Hematopoietic multipotent progenitor cell treated with erythropoietin and hydrocortisone succinate and interleukin-3 and kit ligand, for 15 days (in vitro differentiated cells): ENCODE measurements around the gene NCAM1.
"Not testable (repeated sequence)": the region's sequence is repeated elsewhere in the genome, so short reads cannot be mapped to it uniquely, and the experiment has no call there.

Source experiments
- DNase-seq: peaks from one replicate; pipeline ENCODE4 v3.0.0-alpha.2; 2015; ENCODE audit warnings: low spot score

NCAM1 gene

DNA sequence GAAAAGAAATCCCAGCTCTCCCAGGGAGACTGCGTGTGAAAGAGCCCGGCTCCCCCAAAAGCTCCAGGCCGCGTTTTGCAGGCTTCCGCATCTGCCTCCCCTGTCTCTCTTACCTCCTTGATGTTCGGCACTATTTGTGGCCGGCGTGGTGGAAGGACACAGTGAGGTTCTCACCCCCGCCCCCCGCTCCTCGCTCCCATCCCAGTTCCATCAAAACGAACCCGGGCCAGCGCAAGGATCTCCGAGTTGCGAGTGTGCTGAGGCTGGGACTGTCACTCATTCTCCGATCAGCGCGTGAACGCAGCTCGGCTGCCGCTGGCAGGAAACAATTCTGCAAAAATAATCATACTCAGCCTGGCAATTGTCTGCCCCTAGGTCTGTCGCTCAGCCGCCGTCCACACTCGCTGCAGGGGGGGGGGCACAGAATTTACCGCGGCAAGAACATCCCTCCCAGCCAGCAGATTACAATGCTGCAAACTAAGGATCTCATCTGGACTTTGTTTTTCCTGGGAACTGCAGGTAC is at the start of gene NCAM1:
TSS of gene NCAM1 (plus strand) at position 275 of the 523 bp plus-strand sequence.
- DNase-seq = no peak

DNA sequence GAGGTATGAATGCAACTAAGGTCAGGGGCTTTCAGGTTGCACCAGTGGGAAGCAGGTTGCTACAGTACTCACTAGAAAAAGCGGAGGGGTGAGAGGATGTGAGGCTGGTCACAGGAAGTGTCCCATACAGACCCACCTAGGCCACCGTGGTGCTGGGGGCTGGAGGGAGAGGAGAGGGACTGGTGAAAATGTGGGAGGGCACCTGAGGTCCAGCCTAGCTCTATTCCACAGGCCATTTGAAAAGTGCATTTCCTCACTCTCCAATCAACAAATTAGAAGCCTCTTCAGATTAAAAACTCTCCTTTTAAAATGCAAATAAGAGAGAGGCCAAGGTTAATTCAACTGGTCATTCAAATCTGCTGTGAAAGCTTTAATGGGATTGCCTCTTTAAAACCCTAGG is 38.6 kb upstream of the NCAM1 start:
- no peak for DNase-seq

DNA sequence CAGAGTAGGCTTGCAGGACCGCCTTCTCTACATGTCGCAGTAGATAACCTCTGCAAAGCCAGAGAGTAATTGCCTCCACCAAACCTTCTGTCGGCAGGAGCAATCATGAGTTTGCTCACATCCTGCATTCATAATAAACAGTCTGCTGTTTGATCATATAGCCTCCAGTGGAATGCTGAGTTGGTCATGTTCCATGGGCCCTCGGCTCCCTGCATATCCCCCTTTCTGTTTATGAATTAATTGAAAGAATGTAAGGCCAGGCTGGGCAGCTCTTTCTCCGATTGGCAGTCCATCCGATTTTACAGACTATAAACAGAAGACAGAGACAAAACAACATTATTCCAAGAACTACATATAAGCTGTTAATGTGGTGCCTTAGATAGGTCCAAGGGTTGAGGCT is 36.4 kb upstream of the NCAM1 start:
- not testable (repeated sequence) for DNase-seq

DNA sequence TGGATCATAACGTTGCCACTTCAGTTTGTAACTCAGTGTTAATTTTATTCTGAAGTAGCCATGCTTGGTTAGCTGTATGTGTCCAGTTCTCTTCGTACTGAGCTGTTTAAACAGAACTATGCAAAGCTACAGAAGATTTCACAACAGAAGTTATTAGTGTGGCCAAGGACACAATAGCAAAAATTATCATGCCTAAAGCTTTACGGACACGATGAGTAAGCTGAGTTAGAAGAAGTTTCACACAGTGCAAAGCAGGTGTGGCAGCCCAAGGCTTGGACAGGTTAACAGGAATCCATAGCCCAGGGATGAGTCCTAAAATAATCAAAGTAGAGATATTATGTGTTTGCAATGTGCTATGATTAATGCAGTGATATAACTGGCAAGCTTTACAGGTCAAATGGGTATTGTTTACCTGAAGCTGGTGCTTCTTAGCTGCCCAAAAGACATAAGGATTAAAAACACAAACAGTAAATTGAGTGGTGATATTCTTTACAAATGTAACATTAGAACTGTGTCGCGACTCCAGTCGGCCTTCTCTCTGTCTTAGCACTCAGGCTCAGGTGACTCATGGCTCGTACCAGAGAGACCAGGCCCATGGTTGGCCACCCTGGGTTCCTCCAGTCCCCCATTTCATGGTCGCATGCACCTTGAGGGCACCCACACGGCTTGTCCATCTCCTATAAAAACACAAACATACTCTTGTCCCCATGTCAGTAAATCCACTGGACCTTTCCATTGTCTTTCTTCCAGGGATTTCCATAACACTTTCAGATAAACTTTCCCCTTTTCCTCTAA is 35.5 kb upstream of the NCAM1 start:
- no peak for DNase-seq

DNA sequence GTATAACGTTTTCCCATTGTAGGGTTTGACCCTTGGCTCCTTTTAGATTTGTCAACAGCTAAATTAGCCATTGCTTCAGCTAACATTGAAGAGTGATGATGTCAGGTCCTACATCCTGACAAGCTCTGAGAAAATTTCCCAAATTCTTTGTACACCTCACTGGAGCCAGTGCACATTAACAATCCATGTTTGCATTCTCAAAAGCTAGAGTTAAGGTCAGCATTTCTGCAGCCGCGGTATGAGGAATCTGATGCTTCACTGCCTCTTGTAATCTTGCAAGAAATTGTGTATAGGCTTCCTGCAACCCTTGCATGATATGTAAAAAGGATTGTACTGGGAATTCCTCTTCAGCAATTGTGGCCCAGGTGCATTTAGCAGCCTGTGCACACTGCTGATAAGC is 33.1 kb upstream of the NCAM1 start:
- no peak for DNase-seq

DNA sequence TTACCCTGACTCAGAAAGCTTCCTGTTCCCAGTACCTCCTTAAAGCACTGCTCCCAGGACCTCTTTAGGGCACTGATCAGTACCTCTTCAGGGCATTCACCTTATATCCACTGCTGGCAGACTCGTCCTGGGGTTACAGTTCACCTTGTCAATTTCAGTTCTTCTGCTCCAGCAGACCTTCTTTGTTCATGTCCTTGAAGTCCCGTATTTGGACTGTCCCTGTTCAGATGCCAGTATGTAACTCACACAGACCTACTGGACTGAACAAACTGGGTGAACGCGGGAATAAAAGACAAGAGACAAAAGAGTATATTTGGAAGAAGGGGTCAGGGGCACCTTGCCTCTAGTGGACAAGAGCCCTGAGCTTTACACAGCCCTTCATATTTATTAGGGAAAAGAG is 31.8 kb upstream of the NCAM1 start:
- no peak for DNase-seq

DNA sequence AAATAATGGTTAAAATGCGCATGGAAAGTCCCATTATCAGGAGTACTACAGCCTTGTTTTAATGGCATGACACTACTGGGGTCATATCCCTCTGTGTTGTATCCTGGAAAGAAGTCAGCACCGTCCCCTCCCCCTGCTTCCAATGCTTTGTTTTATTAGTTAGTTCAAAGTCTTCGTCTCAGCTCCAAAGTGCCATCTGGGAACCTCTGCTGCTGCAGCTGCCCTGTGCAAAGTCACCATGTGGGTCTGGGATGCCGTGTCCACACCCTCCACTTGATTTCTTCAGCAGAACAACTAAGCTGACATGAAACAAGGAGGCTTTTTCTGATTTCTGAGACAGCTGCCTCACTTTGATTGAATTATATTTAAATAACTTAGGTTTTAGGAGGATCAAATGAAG is 29.5 kb upstream of the NCAM1 start:
- no peak for DNase-seq

DNA sequence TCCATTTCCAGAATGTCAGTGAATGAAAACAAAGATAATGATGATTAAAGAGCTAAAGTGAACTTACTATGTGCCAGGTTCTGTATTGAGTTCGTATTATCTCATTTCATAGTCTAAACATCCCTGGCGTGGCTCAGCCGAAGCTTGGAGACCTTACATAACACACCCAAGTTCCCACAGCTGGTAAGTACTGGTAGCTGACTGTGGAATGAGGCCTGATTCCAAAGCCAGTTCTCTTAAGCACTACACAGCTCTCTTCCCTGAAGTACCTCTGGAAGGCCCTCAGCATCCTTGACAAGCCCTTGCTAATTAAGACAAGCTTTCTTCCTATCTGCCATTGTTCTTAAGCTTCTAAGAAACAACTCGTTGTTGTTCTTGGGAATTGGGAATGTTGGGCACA is 28.6 kb upstream of the NCAM1 start:
- DNase-seq = no peak

DNA sequence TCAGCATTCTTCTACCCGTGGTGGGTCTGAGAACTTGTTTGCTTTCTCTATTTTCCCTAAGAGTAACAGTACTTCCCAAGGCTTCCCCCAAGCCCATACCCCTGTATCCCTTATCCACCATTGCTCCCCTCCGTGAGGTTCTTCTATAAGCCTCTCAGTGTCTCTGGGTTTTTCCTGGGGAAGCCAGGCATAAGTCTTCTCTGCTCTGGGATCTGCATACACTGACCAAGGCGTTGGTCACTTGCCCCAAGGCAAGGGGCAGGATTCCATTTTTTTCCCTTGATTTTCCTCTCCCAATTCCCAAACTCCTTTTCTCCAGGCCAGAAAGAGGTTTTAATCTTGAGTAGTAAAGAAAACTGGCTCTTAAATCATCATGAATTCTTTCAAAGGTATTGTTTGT is 27.2 kb upstream of the NCAM1 start:
- no peak for DNase-seq

DNA sequence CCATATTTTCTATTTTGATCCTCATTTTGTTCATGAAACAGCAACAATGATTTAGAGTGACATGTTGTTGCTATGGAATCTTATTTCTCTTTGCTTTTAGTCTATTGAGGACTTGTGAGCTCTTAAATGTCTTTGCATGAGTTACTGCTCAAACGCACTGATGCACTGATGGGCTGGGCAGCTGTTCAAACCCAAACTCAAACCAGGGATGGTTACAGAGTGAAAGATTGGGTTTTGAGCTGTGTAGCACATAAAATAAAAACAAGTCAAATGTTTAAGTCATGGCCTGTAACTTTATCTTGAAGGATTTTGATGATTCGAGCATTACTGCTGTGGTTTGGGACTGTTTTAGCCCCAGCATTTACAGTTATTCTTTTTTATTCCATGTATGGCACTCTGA is 20.1 kb upstream of the NCAM1 start:
- no peak for DNase-seq

DNA sequence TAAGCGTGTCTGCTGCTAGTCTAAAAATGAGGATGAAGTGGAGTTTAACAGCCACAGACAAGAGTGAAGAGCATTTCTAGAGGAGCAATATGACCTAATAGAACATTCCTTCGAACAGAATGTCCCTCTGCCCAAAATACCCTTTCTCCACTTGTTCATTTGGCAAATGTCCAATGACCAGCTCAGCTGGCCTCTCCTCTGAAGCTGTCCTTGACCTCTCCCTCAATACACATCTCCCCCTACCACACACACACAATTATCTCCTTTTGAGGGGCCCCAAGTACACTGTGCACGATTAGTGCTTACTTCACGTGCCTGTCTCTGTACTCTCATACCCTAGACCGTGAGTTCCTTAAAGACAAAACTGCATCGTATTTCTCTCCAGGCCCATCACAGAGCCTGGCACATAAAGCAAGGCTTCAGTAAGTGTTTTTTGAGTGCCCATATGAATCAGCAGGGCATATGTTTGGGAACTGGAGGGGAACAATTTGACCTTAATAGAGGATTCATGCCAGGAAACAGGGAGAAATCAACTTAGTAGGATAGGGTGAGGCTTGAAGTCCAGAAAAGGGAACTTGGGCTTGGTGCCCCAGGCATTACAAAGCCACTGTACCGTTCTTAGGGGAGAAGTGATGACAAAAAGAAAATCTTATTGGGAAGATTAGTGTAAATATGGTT is 18.1 kb upstream of the NCAM1 start:
- no peak for DNase-seq

DNA sequence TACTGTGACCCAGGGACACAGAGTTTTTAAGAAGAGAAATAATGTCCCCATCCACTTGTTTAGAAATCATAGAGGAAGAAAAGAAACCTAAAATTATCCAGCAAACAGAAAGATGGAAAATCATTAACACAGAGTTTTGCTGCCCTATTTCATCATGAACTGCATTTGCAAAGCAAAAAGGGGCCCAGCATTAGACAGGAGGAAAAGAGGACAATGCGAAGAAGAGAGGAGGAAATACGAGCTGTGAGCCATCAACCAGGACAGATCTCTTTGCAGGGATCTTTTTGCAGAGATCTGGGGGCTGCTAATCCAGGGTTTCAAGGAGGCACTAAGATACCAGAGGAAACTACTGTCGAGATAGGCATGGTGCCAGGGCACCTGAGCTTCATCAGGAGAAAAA is 14.4 kb upstream of the NCAM1 start:
- DNase-seq = no peak

DNA sequence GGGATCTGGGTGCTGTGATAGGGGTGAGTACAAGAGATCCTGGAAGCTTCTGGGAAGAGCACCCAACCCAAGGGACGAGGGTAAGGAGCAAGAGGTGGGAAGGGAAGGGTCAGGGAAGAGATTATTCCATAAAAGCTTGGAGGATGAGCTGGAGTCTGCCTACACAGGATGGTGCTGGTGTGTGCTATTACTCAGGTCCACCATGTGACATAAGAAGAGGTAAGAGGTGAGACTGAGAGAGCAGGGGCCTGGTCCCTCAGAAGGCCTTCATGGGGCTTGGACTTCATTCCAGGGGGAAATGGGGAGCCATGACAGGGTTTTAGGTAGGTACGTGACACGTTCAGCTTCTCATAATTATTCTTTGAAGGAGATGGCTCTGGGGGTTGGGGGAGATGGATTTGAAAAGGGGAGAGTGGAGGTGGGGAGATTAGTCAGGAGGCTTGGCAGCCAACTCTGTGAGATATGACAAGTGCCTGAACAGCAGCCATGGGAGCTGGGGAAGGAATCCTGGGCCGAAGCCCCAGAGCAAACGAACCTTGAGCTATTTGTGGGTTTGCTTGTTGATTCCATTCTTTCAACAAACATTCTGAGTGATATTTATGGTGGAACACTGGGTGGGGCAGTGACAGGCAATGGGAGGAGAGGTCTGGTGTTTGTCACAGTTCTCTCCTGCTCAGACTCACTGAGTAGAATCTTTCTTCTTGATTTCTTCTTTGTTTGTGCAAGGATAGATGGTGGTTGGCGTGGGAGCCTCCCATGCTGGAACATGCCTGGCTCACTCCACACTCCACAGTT is 11.2 kb upstream of the NCAM1 start:
- no peak for DNase-seq

DNA sequence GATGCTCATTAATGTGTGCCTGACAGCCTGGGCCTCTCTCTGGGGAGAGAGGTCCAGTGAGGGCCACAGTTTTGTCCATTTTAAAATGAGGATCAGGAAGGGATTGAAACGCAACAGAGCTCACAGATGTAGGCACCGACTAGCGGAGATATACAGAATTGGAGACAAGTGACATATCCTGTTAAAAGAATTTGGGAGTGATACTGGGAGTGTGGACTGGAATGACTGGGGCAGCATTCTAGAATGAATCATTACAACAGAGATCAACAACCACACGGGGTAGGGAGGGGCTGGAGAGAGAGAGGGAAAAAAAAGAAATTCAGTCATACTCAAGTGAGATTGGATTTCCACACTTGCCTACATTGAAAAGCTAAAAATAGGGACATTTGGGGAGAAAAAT is 2.5 kb upstream of the NCAM1 start:
- DNase-seq = no peak

DNA sequence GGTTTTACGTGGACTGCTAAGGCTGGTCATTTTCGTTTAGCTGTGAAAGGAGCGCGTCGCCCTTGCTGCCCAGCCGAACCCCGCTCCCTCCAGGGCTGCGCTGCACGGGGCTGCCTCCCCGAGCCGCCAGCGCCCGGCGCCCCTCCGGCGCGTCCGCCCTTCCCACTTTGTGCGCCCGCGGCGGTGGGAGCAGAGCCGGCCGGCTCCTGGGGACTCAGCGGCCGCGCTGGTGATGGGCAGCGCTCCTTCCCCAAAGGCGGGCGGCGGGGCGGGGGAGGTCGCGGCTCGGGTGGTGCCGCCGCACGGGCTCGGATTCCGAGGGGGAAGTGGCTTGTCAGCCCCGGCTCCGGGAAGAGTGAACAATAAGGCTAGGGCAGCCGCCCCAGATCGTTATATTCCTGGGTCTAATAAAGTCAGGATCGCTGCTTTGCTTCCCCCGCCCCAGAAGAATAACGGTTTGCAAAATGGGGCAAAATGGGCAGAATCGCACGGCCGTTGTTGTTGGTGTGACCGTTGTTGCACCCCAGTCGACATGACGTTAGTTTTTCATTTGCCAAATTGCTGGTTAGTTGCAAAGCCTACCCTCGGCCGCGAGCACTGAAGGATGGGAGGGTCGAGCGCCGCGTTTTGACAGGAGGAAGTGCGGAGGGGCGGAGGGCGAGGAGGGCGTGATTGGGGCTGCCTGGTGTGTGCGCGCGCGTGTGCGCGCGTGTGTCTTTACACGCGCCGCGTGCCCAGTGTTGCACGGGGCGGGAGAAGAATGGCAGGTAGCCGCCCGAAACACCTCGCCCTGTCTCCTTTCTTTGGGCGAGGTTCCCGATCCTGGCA is 745 bp downstream of the NCAM1 start:
- DNase-seq = no peak

DNA sequence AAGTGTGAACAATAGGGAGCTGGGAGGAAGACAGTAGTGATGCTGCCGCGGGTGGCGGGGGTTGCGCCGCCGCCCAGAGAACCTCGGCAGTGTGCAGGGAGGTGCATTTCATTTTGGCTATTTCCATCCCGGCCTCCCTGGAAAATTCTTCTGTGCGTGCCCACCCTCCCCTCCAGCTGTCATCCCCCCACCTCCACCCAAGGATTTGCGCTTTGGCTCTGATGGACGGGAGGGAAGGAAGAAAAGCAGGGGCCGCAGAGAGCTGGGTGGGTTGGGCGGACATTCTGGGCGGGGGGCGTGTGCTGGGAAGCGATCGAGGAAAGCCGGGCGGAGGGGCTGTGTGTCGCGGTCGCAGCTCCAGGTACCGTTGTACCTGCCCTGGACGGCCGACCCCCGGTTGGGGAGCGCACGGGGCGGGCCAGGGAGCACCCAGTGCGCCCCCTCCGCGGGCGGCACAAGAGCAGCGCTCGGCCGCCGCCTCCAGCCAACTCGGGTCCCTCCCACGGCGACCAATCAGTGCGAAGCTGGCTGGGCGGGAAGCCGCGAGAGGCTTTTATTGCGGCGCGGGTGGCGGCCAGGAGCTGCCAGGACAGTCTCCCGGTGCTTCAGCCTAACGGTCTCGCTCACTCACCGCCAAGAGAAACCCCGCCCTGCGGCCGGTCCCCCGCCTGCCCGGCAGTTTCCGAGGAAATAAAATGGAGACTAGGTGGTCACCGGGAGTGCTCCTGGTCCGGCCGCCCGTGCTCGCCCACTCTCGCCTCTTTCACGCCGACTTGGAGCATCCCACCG is 1.6 kb downstream of the NCAM1 start:
- no peak for DNase-seq

DNA sequence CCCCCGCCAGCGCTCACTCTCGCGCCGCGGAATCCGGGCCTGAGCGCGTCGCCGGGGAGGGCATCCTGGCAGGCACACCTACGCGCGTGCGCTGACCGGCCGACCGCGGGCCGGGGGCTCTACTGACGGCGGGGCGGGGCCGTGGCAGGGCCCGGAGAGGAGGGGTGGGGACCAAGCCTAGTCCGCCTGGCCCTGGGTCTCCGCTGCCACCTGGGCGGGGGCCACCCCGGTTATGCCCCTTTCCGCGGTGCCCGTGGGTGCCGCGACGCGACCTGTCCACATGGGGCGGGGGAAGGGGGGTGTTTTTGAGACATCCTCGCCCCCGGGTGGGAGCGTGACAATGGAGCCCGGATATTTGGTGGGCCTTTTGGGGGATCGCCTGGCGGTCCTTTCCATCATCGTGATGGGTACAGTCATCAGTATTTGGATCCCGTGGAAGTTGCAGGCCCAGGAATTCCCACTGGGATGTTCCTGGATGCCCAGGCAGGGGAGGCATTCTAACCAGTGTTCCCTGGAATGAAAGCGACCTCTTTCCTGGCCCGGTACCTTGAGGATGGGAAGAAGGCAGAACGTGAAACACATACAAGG is 2.2 kb downstream of the NCAM1 start:
- DNase-seq = no peak

DNA sequence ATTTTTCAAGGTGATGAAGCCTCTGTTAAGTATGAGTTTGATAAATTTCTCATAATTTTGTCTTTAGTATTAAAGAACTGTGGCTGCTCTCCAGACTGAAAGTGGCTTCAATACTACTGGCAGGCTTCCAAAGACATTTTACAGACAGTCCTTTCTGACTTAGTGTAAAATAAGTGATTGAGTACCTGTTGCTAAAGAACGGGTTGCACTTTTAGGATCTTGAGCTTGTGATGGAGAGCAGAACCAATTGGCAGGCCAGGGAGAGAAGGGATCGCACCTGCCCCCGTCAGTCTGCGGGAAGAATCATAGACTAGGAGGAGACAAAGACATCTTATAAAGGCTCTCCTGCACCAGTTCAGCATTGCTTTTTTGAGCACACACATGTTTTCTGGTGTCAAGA is 4.4 kb downstream of the NCAM1 start:
- no peak for DNase-seq

DNA sequence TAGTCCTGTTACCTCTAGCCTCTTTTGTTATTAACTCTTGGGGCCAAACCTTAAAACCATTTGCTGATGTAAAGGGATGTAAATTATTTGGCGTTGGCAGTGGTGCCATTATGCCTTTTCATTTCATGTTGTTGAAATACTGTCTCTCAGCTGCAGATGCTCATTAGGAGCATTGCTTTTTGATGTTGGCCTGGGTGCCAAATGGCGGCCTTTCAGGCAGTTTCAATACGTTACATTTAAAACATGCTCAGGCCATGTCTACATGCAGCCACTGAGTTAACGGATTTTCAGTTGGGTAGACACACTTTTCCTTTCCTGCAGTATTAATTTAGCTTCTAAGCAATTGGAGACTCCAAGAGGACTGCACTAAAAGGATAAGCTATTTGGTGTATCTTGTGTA is 5.3 kb downstream of the NCAM1 start:
- DNase-seq = no peak

DNA sequence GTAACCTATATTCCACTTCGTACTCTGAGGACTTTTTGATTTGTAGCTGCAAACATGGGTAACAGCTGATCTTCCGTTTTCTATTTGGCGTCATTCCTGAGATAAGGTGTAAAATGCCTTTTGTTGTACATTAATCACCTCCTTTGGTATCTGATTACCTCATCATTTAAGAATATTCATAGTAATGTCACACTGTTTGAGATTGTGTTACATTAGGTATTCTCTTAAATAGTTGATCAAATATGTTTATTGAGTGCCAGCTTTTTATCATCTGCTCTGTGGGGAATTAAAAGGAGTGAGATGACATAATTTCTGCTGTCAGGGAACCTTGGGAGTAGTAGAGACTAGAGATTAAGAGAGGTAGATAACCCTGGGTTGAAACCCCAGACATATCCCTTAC is 5.9 kb downstream of the NCAM1 start:
- no peak for DNase-seq
